GM23248 (cell line): ENCODE results near the gene TMEM131L.

Experiments used
- EZH2 ChIP-seq: fragments of 200-600 bp; sonication (generic); IDR thresholded peaks from 2 replicates; pipeline ENCODE4 v1.6.1; 2018; ENCODE audit warnings: antibody characterized with exemption, mild to moderate bottlenecking; ENCODE audit not compliant: insufficient read depth, poor library complexity, severe bottlenecking
- EZH2phosphoT487 ChIP-seq: fragments of 200-600 bp; sonication (generic); IDR thresholded peaks from 2 replicates; pipeline ENCODE4 v1.6.1; 2018; ENCODE audit warnings: antibody characterized with exemption, moderate library complexity, mild to moderate bottlenecking, low read depth; ENCODE audit not compliant: insufficient read depth

DNA sequence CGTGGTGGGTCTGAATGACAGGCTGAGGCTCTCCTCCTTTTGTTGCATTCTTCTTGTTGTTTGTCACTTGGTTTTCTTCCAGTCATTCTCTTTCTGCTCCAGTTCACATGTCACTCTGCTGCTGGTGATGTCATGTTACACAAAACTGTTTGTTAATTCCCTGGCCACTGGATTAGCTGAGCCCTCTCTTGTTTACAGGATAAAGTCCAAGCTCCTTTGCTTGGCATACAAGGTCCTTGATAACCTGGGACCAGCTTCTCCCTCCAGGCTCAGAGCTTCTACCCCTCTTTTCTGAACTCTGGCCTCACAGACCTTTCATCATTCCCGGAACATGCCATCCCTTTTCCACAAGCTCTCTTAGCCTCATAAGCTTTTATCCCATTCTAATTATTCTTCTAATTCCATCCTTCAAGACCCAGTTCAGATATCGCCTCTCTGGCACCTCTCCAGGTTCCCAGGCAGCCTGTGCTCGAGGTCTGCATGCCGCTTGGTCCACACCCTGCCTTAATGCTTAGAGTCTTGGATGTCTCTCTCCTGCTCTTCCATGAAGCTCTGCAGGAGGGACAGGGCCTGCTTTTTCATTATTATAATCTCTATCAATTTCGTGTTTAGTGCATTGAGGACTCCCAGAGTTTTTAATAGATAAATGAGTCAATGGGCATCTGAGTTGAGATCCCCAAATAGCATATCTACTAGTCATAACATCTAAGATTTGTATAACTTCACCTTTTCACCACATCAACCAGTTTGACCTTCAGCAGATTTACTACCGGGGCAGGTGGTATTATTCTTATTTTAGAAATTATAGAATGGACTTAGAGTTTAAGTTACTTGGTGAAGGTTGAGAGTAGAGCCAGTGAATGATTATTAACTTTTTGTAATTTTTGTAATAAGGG is 98.7 kb downstream of the TMEM131L start:
- TF ChIP-seq EZH2 (no peak), EZH2phosphoT487 (no peak)
